Neural progenitor cell (in vitro differentiated cells): ENCODE measurements around the gene ELL. TPM values are rescaled to one million over a fixed set of nuclear protein-coding genes. Genes with fewer than 3 reads are reported as not detected.

Experiments used
- DNase-seq: peaks from one replicate; pipeline ENCODE4 v3.0.0-alpha.2; 2016; ENCODE audit warnings: low spot score
- H2AFZ ChIP-seq: fragments of 200-600 bp; sonication (generic); replicated peaks from 2 replicates; pipeline ENCODE4 v1.6.1; 2016; ENCODE audit warnings: antibody characterized with exemption
- H3F3A ChIP-seq: fragments of 200-600 bp; sonication (generic); 2 replicates; pipeline ENCODE4 v1.6.1; 2016; ENCODE audit warnings: antibody characterized with exemption, low read depth
- H3K27ac ChIP-seq: fragments of 200-600 bp; sonication (generic); 2 replicates; pipeline ENCODE4 v1.5.1; 2016; ENCODE audit warnings: mild to moderate bottlenecking
- H3K27me3 ChIP-seq: fragments of 200-600 bp; sonication (generic); 2 replicates; pipeline ENCODE4 v1.6.1; 2016; ENCODE audit warnings: mild to moderate bottlenecking, moderate library complexity
- H3K36me3 ChIP-seq: fragments of 200-600 bp; sonication (generic); 2 replicates; pipeline ENCODE4 v1.5.1; 2016
- H3K4me1 ChIP-seq: fragments of 200-600 bp; sonication (generic); 2 replicates; pipeline ENCODE4 v1.6.1; 2016; ENCODE audit warnings: mixed run types
- H3K4me2 ChIP-seq: fragments of 200-600 bp; sonication (generic); 2 replicates; pipeline ENCODE4 v1.6.1; 2016
- H3K4me3 ChIP-seq: fragments of 200-600 bp; sonication (generic); 2 replicates; pipeline ENCODE4 v1.5.1; 2016
- H3K79me2 ChIP-seq: fragments of 200-600 bp; sonication (generic); 2 replicates; pipeline ENCODE4 v1.6.1; 2016; ENCODE audit warnings: low read depth
- H3K9ac ChIP-seq: fragments of 200-600 bp; sonication (generic); 2 replicates; pipeline ENCODE4 v1.6.1; 2016
- H3K9me3 ChIP-seq: fragments of 200-600 bp; sonication (generic); 2 replicates; pipeline ENCODE4 v1.5.1; 2016; ENCODE audit warnings: low read depth
- H4K20me1 ChIP-seq: fragments of 200-600 bp; sonication (generic); 2 replicates; pipeline ENCODE4 v1.6.1; 2016; ENCODE audit warnings: low read depth
- H3K27ac Mint-ChIP-seq: 3 replicates; pipeline ENCODE4 v1.8.0; 2021; ENCODE audit warnings: mixed read lengths
- H3K27me3 Mint-ChIP-seq: 2 replicates; pipeline ENCODE4 v1.8.0; 2022; ENCODE audit warnings: low read depth, mild to moderate bottlenecking, inconsistent platforms, moderate library complexity, mixed read lengths; ENCODE audit not compliant: insufficient read depth
- H3K36me3 Mint-ChIP-seq: 3 replicates; pipeline ENCODE4 v1.8.0; 2021; ENCODE audit warnings: mixed read lengths
- H3K4me1 Mint-ChIP-seq: 3 replicates; pipeline ENCODE4 v1.8.0; 2021; ENCODE audit warnings: mixed read lengths
- H3K4me3 Mint-ChIP-seq: 3 replicates; pipeline ENCODE4 v1.8.0; 2021; ENCODE audit warnings: mild to moderate bottlenecking, moderate library complexity, mixed read lengths
- H3K9me3 Mint-ChIP-seq: 3 replicates; pipeline ENCODE4 v1.8.0; 2020; ENCODE audit warnings: mixed read lengths
- CTCF ChIP-seq: fragments of 200-600 bp; sonication (generic); IDR thresholded peaks from 2 replicates; pipeline ENCODE4 v1.5.1; 2017; ENCODE audit warnings: antibody characterized with exemption, mild to moderate bottlenecking
- EZH2 ChIP-seq: fragments of 200-600 bp; sonication (generic); IDR thresholded peaks from 2 replicates; pipeline ENCODE4 v1.6.1; 2017; ENCODE audit warnings: antibody characterized with exemption, mild to moderate bottlenecking, moderate library complexity
- EZH2phosphoT487 ChIP-seq: fragments of 200-600 bp; sonication (generic); IDR thresholded peaks from 2 replicates; pipeline ENCODE4 v1.6.1; 2017; ENCODE audit warnings: antibody characterized with exemption
- total RNA-seq: library from RNA; depleted of rRNA; stranded (reverse); fragments of >200 nt; gene quantifications from 2 replicates; pipeline ENCODE4 v1.2.3, GENCODE V29; 2015; ENCODE audit warnings: low replicate concordance

The ELL gene
- total RNA-seq, 1 donor from 2014 or later: 2.9 TPM

- DNase-seq: no peak
- Mint-ChIP-seq H3K4me1 (peaks cover 49% of the 10 kb centered on the region), H3K27ac (peak overlapping the region; percentile 23), H3K9me3 (peaks cover 2% of the 10 kb centered on the region), H3K4me3 (peak overlapping the region; percentile 83), H3K27me3 (peaks cover 34% of the 10 kb centered on the region), H3K36me3 (no peaks in the 10 kb centered on the region)
- Histone ChIP-seq H3K9me3 (no peaks in the 10 kb centered on the region), H3K36me3 (no peaks in the 10 kb centered on the region), H3K27ac (no peak overlapping the region), H3K4me3 (no peak overlapping the region), H3K4me2 (no peak overlapping the region), H3K4me1 (peaks cover 7% of the 10 kb centered on the region), H4K20me1 (peaks cover 3% of the 10 kb centered on the region), H3F3A (peaks cover 38% of the 10 kb centered on the region), H3K9ac (no peak overlapping the region), H3K79me2 (peaks cover 6% of the 10 kb centered on the region), H3K27me3 (peaks cover 41% of the 10 kb centered on the region), H2AFZ (no peak overlapping the region)
- TF ChIP-seq EZH2 (no peak), EZH2phosphoT487 (no peak), CTCF (no peak)
Observed at GRCh38 chr19:18415178-18415867, 106.5 kb downstream of the ELL start.

- H3K36me3 ChIP-seq: no peaks in the 10 kb centered on the region
- no peaks in the 10 kb centered on the region for H3K9me3 ChIP-seq
- no peak overlapping the region for H3K4me2 ChIP-seq
- peaks cover 36% of the 10 kb centered on the region for H3K27me3 Mint-ChIP-seq
- H3K4me3 ChIP-seq: no peak overlapping the region
- H3K9me3 Mint-ChIP-seq: peaks cover 2% of the 10 kb centered on the region
- no peaks in the 10 kb centered on the region for H4K20me1 ChIP-seq
- peak; percentile 1 for DNase-seq
- TF ChIP-seq CTCF: no peak
- TF ChIP-seq EZH2: no peak
- no peak for TF ChIP-seq EZH2phosphoT487
- H3K9ac ChIP-seq: no peak overlapping the region
- peaks cover 49% of the 10 kb centered on the region for H3K4me1 Mint-ChIP-seq
- H3K79me2 ChIP-seq: no peaks in the 10 kb centered on the region
- H2AFZ ChIP-seq: no peak overlapping the region
- H3K27me3 ChIP-seq: peaks cover 34% of the 10 kb centered on the region
- no peak overlapping the region for H3K27ac ChIP-seq
- peak overlapping the region; percentile 94 for H3K27ac Mint-ChIP-seq
- no peaks in the 10 kb centered on the region for H3K36me3 Mint-ChIP-seq
- peaks cover 7% of the 10 kb centered on the region for H3K4me1 ChIP-seq
- peak overlapping the region; percentile 77 for H3K4me3 Mint-ChIP-seq
- H3F3A ChIP-seq: peaks cover 34% of the 10 kb centered on the region
Observed at GRCh38 chr19:18414504-18415177, 107.2 kb downstream of the ELL start.

- no peak overlapping the region for H3K27ac ChIP-seq
- H3K36me3 Mint-ChIP-seq: no peaks in the 10 kb centered on the region
- peak overlapping the region; percentile 53 for H3K27ac Mint-ChIP-seq
- peak; percentile 2 for DNase-seq
- H3K9ac ChIP-seq: no peak overlapping the region
- H3F3A ChIP-seq: peaks cover 18% of the 10 kb centered on the region
- peaks cover 4% of the 10 kb centered on the region for H3K4me1 ChIP-seq
- H3K4me3 Mint-ChIP-seq: no peak overlapping the region
- H3K9me3 ChIP-seq: no peaks in the 10 kb centered on the region
- H3K27me3 ChIP-seq: peaks cover 20% of the 10 kb centered on the region
- TF ChIP-seq EZH2 (no peak), CTCF (no peak), EZH2phosphoT487 (no peak)
- H3K4me2 ChIP-seq: no peak overlapping the region
- H3K4me3 ChIP-seq: no peak overlapping the region
- H3K4me1 Mint-ChIP-seq: peaks cover 37% of the 10 kb centered on the region
- H3K79me2 ChIP-seq: no peaks in the 10 kb centered on the region
- H3K27me3 Mint-ChIP-seq: peaks cover 32% of the 10 kb centered on the region
- H2AFZ ChIP-seq: no peak overlapping the region
- peaks cover 2% of the 10 kb centered on the region for H3K9me3 Mint-ChIP-seq
- H3K36me3 ChIP-seq: no peaks in the 10 kb centered on the region
- no peaks in the 10 kb centered on the region for H4K20me1 ChIP-seq
Observed at GRCh38 chr19:18412610-18413239, 109.1 kb downstream of the ELL start.
